IPS DF 4.7 (cell line): ENCODE data around the gene NCOA1.
A peak's percentile ranks its signal among the peaks of the same experiment; 100 is the strongest.
"Not testable (repeated sequence)": the region's sequence is repeated elsewhere in the genome, so short reads cannot be mapped to it uniquely, and the experiment has no call there.

Experiments
- DNase-seq: peaks from one replicate; pipeline ENCODE4 v3.0.0-alpha.2; 2013; ENCODE audit warnings: low spot score; ENCODE audit errors: extremely low read depth

Gene NCOA1

DNA sequence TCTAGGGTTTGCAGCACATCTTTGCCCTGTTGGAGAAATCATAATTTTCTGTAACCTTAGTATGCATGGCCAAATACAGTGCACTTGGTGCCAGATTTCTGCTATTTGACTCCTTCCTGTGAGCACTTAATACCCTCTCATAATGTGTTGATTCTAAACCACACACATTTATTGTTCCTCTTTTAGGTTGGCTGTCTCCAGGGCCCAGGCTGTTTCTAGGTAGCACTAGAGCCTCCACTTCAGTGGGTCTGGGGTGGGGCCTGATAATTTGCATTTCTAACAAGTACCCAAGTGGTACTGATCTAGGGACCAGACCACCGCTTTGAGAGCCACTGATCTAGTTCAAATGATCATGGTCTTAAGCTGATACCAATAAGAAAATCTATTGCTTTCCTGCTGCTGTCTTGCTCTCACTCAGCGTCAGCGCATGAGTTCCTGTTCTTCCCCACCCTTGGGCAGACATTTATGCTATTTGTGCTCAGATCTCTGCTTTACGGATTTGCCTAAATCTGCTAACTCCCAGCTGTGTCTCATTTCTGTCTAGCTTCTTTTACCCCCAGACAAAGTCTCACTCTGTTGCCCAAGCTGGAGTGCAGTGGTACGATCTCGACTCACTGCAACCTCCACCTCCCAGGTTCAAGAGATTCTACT lies 294.7 kb downstream of the NCOA1 start:
- no peak for DNase-seq

DNA sequence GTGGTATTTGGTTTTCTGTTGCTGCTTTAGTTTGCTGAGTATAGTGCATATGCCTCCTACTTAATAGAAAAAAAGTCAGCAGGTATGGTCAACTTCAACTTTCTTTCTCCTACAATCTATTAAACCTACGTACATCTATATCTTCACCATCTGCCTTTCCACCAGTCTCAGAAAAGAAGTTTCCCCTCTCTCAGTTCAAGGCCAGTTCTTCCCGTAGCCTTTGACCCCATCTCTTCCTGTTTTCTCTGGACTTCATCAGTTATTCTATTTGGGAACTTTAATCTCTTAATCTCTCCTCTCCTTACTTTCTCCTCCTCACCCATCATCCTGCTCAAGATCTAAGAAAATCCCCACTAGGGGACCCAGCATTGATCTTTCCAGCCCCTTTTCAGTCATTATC lies 296.5 kb downstream of the NCOA1 start:
- DNase-seq = no peak

DNA sequence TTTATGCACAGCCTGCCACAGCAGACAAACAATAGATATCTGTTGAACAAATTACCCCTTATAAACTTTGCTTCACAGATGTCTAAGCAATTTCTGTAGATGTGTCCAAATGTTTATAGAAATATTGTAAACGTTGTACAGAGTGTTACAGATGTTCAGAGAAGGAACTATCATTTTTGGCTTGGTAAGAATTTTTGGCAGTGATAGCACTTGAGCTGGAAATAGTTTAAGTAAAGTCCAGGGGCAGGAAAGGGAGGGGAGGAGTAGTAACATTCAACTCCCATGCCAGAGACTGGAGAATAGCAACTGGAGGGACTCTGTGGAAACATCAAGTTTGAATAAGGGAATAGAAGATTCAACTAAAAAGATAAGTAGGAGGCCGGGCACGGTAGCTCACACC lies 297.8 kb downstream of the NCOA1 start:
- no peak for DNase-seq

DNA sequence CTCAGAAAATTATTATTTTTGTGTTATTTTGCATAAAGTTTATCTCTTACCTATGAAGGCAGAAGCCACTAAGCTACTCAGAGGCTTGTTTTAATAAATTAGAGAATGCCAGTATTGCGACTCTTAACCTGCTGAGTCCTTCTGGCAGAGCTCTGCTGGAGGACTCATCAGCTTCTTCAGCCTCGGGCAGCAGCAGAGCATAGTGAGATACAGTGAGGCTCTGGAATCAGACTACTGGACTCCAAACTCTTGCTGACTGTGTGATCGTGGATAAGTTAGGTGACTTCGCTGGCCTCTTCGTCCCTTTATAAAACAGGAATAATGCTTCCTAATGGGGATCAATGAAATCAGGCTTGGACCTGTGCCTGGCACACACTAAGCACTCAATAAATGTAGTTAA lies 300.4 kb downstream of the NCOA1 start:
- DNase-seq = no peak

DNA sequence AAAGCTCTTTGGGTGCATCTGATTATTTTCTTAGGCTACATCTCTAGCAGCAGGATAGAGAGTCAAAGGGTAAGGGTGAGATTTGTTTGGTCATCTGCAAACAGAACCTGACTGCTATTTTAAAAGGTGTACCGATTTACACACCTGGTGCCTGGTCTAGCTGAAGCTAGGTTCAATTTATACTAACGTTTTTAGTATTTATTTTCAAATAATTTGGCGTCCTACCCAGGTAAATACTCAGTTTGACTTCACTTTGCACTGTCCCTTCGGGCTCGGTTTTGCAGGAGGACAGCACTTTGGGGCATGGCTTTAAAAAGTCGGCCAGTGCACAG lies 301.5 kb downstream of the NCOA1 start:
- no peak for DNase-seq

DNA sequence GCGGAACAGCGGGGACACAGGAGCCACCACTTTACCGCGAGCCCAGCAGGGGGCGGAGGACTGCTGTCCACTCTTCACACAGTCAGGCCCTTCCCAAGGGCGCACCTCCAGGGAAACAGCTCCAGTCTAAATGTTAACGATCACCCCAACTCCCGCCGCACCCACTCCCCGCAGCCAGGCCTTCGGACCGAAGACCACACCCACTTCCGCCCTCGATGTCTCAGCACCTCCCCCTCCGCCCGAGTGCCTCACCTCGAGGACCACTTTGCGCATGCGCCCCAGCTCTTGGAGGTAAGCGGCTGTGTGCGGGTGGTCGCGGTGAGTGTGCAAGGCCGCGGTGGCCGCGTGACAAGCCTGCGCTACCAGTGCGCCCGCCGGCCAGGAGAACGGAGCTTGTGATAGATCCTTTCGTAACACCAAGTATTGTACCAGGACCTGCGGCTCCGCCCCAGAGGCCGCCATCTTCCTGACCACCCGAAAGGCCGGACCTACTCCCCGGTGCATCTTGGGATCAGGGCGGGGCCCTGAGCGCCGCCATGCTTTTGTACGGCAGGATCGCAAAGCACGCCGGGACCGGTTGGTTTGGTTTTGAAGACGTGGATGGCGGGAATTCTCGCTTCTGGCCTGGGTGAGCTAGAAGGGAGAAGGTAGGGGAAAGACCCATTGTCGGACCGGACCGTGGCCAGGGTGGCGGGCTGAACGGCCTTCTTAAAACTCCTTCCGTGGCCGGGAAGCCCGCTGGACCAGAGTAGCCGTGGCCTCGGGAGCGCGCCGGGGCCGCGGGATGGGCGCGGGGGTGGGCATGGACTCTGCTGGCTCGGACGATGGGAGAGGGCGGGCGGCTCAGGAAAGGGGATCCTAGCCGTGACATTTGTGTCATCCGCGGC lies 302.1 kb downstream of the NCOA1 start, which contains the start of the genes CENPO and PTRHD1:
Gene CENPO, plus strand, starts transcription at position 552 of the 887 bp plus-strand sequence. CDS start 495 bp downstream, outside the sequence.
Gene PTRHD1, minus strand, starts transcription at position 518 of the 887 bp plus-strand sequence. Its CDS starts 14 bp downstream, at position 504.
- DNase-seq = peak; percentile 79

DNA sequence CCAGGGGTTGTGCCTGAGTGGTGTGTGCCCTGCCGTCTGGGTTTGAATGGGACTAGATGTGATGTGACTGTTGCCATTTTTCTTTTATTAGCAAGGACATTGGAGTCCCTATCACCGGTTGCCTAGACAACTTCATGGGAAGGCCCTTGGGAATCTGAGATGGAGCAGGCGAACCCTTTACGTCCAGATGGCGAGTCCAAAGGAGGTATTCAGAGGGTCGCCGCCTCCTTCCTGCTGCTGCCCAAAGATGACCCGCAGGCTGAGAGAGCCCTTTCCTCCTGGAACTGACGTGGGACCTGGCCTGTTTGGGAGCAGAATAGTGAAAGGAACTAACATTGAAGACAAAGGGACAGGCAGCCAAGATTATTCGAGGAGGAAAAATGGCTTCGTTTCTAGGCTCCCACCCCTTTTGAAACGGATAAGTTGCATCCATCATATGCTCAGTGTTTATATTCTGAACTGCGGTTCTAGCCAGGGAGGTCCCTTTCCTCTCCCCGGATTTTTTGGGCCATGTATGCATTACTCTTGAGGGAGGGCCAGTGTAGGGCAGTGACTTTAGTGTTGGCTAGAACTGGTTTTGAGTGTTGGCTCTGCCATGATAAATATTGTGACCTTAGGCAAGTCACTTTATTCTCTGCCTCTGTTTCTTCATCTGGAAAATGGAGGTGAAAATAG lies 302.8 kb downstream of the NCOA1 start:
- DNase-seq = no peak

DNA sequence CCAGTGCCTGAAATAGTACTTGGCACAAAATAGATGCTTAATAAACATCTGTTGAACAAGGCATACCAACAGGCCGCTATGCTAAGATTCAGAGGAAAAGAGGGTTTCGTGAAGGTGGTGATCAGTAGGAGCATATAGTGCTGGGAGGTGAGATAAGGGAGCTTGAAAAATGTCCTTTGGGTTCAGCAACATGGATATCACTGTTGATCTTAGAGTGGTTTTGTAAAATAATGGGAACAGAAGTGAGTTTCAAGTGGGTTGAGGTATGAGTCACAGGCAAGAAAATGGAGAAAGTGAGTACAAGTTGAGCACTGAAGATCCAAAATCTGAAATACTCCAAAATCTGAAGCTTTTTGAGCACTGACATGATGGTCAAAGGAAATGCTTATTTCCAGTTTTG lies 306.6 kb downstream of the NCOA1 start:
- DNase-seq = no peak

DNA sequence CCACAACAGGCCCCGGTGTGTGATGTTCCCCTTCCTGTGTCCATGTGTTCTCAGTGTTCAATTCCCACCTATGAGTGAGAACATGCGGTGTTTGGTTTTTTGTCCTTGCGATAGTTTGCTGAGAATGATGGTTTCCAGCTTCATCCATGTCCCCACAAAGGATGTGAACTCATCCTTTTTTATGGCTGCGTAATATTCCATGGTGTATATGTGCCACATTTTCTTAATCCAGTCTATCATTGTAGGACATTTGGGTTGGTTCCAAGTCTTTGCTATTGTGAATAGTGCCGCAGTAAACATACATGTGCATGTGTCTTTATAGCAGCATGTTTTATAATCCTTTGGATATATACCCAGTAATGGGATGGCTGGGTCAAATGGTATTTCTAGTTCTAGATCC lies 309.4 kb downstream of the NCOA1 start:
- not testable (repeated sequence) for DNase-seq

DNA sequence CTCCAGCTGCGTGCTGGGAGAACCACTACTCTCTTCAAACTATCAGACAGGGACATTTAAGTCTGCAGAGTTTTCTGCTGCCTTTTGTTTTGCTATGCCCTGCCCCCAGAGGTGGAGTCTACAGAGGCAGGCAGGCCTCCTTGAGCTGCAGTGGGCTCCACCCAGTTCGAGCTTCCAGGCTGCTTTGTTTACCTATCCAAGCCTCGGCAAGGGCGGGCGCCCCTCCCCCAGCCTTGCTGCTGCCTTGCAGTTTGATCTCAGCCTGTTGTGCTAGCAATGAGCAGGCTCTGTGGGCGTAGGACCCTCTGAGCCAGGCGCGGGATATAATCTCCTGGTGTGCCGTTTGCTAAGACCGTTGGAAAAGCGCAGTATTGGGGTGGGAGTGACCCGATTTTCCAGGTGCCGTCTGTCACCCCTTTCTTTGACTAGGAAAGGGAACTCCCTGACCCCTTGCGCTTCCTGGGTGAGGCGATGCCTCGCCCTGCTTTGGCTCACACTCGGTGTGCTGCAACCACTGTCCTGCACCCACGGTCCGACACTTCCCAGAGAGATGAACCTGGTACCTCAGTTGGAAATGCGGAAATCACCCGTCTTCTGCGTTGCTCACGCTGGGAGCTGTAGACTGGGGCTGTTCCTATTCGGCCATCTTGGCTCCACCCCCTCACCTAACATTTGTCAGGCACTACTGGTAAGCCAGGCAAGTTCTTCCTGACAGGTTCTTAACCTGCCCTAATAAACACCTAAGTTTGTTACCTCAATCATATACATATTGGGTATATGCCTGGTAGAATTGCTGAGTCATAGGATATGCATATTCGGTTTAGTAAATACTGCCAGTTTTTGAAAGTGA lies 315.0 kb downstream of the NCOA1 start:
- DNase-seq = not testable (repeated sequence)

DNA sequence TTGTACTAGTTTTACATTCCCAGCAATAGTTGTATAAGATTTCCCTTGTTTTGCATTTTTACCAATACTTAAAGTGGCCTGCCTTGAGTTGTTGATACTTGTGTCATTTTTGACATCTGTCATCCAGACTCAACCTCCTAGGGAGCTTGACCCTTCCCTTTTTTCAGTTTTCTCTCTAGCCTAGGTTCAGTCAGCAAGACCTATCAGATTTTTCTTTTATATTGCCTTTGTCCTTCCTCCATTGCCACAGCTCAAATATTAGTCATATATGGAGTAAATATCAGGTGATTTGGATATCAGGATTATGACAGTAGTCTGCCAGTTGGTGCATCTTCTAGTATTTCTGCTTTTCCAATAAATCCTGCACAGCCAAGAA lies 315.6 kb downstream of the NCOA1 start:
- DNase-seq = no peak

DNA sequence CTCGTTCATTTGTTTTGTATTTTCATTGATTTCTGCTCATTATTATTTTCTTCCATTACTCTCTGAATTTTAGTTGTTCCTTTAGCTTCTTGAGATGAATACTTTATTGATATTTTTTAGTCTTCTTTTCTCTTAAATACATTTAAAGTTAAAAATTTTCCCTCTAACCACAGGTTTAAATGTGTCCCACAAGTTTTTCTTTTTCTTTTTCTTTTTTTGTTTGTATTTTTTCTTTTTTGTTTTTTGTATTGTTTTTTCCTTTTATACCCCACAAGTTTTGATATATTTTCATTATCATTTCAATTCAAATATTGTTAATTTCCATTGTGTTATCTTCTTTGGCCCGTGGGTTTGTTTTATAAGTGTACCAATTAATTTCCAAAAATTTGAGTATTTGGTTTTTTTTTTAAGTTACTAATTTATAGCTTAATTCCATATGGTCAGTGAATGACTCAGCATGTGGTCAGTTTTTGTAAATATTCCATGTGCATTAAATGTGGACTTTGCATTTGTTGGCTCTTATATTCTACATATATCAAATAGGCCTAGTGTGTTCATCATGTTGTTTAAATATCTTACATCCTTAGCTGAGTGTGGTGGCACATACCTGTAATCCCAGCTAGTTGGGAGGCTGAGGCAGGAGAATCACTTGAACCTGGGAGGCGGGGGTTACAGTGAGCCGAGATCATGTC lies 318.4 kb downstream of the NCOA1 start:
- DNase-seq = no peak

DNA sequence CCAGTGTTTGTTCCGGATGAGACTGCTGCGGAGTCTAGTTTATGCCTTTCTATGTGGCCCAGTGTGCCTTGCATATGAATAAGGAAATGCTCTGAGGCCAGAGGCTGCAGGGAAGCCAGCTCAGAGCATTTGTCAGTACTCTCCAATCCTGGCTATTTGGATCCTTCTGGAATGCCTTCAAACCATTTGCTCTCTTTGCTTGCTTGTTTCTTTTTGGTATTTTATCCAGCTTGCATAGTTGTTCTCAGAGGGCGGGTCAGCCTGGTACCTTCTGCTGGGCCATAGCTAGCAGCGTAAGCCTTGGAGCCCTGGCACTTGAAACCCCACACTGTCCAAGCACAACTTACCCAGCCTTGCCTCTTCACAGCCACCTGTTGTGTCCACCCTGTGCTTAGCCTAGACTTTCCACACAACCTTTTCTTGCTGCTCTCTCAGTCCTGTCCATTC lies 322.7 kb downstream of the NCOA1 start:
- no peak for DNase-seq

DNA sequence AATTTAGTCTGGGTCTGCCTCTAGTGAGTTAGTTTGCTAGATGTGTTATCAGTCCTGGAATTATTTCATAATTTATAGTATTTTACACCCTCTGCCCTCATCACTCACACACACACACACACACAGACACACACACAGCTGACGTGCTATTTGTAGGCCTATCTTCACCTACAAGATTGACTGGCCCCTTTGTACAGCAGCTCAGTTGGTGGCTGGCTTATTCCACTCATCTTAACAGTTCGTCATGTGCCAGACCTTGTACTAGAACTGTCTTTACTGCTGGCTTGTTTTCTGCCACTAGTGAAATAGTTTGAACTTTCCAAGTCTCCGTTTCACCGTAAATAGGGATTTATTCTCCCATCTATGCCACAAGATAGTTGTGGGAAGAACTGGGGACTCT lies 323.5 kb downstream of the NCOA1 start:
- DNase-seq = no peak

DNA sequence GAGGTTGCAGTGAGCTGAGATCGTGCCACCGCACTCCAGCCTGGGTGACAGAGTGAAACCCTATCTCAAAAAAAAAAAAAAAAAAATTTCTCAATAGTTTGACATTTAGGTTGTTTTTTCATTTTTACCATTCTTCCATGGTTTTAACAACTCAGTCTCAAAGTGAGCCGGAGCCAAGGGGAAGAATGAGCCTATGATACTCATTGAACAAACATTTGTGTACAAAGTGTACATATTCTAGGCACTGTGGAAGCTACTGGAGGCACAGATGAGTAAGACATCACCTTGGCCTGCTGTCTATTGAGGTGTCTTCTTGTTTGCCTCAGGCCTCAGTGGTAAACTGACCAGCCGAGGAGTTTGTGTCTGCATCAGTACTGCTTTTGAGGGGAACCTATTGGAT lies 324.1 kb downstream of the NCOA1 start:
- DNase-seq = no peak

DNA sequence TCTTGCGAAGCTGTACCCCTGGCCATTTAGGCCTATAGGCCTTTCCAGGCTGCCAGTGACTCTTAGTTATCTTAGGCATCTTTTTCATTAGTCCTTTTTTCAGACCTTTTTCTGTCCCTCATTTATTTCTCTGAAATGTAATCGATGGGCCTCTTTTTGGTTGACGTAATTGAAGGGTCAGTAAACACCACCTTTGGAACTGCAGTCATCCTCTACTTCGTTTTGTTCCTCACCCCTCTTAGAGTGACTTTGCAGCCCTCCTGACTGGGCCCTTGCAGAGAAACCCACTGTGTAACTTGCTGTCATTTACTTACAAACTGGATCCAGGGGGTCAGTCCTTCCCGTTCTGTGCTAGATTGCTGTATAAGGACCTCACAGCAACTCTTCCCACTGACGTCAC lies 325.4 kb downstream of the NCOA1 start:
- no peak for DNase-seq

DNA sequence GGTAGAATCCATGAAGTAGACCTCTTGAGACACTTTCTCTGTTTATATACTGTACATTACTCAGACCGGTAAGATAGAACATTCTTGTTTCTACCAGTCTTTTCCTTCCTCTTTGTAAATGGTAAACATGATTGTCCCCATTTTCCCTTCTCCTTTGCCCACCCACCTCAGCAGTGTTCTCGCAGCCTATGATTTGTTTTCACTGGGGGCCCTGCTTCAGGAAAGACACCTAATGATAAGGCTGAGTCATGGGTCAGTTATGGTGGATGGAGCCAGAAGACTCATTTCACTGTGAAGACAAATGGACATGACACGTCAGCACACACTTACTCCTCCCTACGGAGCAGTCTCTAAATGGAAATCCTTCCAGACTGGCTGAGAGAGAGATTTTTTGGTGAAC lies 325.8 kb downstream of the NCOA1 start:
- no peak for DNase-seq

DNA sequence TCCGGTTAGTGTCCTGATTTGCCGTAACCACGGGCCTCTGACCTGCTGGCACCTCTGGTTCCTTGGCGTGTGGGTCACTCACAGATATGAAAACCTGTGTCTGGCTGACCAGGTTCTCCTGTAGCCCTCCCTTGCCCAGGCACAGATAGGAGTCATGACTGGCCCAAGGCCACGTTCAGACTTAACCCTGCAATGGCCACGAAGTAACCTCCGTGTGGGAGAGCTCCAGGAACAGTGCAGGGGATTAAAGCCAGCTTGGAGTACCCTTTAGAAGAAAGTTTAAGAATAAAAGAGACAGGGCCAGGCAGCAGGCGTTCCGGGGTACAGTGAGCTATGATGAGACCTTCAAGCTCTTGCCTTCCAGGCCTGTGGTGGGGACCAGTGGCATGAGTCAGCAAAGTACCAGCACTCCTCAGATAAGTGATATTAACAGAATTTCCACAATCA lies 327.7 kb downstream of the NCOA1 start:
- no peak for DNase-seq

DNA sequence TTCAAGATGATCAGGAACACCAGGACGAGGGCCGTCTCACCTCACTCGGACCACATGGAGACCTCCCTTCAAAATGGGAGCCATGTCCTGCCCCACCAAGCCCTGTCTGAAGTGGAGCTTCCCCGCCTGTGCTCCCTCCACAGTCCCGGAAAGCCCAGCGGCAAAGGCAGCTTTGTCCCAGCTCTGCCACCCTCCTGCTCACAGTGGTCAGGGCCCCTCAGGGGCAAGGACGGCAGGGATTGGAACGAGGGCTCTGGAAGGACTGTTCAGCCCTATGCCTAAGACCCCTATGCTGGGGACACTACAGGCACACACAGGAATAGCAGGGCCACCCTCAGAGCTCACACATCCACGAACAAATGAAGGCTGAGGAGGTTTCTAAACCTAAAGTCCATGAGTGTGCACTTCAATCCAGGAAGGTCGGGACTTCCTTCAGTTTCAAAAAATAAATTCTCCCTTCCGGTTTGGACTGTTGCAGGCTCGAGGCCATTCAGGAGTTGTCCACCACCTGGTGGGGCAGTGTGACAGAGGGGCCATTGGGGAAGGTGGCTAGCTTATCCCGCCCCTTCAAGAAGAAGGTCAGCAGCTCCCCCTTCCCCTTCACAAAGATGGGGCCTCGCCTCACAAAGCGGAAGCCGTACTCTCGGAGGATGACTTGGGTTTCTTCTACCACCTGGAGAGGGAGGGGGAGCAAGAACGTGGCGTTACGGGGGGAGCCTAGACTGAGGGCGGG lies 328.6 kb downstream of the NCOA1 start:
- DNase-seq = no peak

DNA sequence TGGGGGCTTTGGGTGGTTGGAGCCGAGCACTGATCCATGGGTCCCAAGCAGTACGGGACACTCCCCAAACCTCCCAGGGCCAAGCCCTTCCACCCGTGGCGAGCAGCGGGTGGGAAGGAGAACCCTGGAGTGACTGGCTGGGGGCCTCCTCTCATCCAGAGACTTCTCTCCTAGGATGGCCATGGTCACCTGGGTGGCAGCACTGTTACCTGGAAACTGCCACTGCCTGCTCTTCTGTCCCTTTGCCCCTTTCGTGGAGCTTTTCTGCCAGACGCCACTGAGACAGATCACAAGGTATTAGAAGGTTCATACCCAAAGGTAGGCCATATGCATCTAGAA lies 329.1 kb downstream of the NCOA1 start:
- no peak for DNase-seq
